PC-9 (cell line): Measurements from ENCODE around the gene JDP2. TPM values are rescaled to one million over a fixed set of nuclear protein-coding genes. Genes with fewer than 3 reads are reported as not detected.

Experiments
- BruUV-seq: library from RNA; stranded (reverse); fragments of 400-500 nt; replicated peaks from 2 replicates; lab custom pipeline; 2021; lab: Mats Ljungman, UMichigan
- CTCF ChIA-PET: fragments of 300-600 bp; sonication (Branson Sonifier 250); formaldehyde crosslinking; loops from one replicate; lab custom pipeline; 2022; ENCODE audit warnings: antibody characterized with exemption; lab: Charles Lee
- POLR2A ChIA-PET: fragments of 300-600 bp; sonication (Branson Sonifier 250); formaldehyde crosslinking; loops from one replicate; lab custom pipeline; 2022; ENCODE audit warnings: antibody characterized with exemption; ENCODE audit not compliant: unreplicated experiment; lab: Charles Lee
- DNase-seq, 2 experiments: peaks; one replicate each; pipeline versions ENCODE4 v3.0.0 to v3.0.0-alpha.2; 2015 to 2022; ENCODE audit warnings: mixed read lengths in 1 of 2
- H2AFZ ChIP-seq: fragments of 200-600 bp; sonication (generic); 2 replicates; pipeline ENCODE4 v1.8.1; 2017; ENCODE audit warnings: antibody characterized with exemption
- H3F3A ChIP-seq: fragments of 200-600 bp; sonication (generic); 2 replicates; pipeline ENCODE4 v1.8.1; 2017; ENCODE audit warnings: antibody characterized with exemption, mild to moderate bottlenecking, low read depth; ENCODE audit not compliant: insufficient read depth
- H3K27ac ChIP-seq: fragments of 200-600 bp; sonication (generic); 2 replicates; pipeline ENCODE4 v1.6.1; 2016; ENCODE audit warnings: mixed run types
- H3K27me3 ChIP-seq: fragments of 200-600 bp; sonication (generic); 2 replicates; pipeline ENCODE4 v1.6.1; 2016; ENCODE audit warnings: low read depth, mixed run types; ENCODE audit not compliant: insufficient read depth
- H3K36me3 ChIP-seq: fragments of 200-600 bp; sonication (generic); 2 replicates; pipeline ENCODE4 v1.6.1; 2016; ENCODE audit warnings: low read depth, mixed run types
- H3K4me1 ChIP-seq: fragments of 200-600 bp; sonication (generic); replicated peaks from 2 replicates; pipeline ENCODE4 v1.6.1; 2016; ENCODE audit warnings: mixed run types; ENCODE audit not compliant: insufficient read depth
- H3K4me2 ChIP-seq: fragments of 200-600 bp; sonication (generic); 2 replicates; pipeline ENCODE4 v1.6.1; 2017; ENCODE audit warnings: mixed run types
- H3K4me3 ChIP-seq: fragments of 200-600 bp; sonication (generic); 2 replicates; pipeline ENCODE4 v1.6.1; 2016; ENCODE audit warnings: mixed run types
- H3K79me2 ChIP-seq: fragments of 200-600 bp; sonication (generic); 2 replicates; pipeline ENCODE4 v1.6.1; 2017; ENCODE audit warnings: low read depth, mixed run types
- H3K9me2 ChIP-seq: fragments of 200-600 bp; sonication (generic); 2 replicates; pipeline ENCODE4 v1.8.1; 2017; ENCODE audit warnings: mild to moderate bottlenecking; ENCODE audit not compliant: insufficient read depth
- H3K9me3 ChIP-seq: fragments of 200-600 bp; sonication (generic); 2 replicates; pipeline ENCODE4 v1.8.1; 2016; ENCODE audit warnings: low read depth; ENCODE audit not compliant: insufficient read depth
- H4K20me1 ChIP-seq: fragments of 200-600 bp; sonication (generic); 2 replicates; pipeline ENCODE4 v1.8.1; 2017; ENCODE audit not compliant: insufficient read depth
- EZH2 ChIP-seq: fragments of 200-600 bp; sonication (generic); IDR thresholded peaks from 2 replicates; pipeline ENCODE4 v1.8.0; 2017; ENCODE audit warnings: antibody characterized with exemption, low read depth
- intact Hi-C: fragments of 100-400 bp; cut with micrococcal nuclease; formaldehyde crosslinking; loops from one replicate; pipeline ENCODE4 v1.10.0; 2022; ENCODE audit not compliant: unreplicated experiment
- total RNA-seq: library from RNA; stranded (reverse); gene quantifications from 2 replicates; pipeline ENCODE4 v1.2.3, GENCODE V29; 2021
- TF ChIP-seq, protein P1 (sequence below): fragments of 200-600 bp; sonication (generic); conservative IDR thresholded peaks from 2 replicates; pipeline ENCODE4 v1.6.1; 2017; ENCODE audit warnings: mixed run types, antibody characterized with exemption, mild to moderate bottlenecking, moderate library complexity

Gene JDP2
- total RNA-seq, 1 experiment from 2014 or later, result 186 TPM

DNA sequence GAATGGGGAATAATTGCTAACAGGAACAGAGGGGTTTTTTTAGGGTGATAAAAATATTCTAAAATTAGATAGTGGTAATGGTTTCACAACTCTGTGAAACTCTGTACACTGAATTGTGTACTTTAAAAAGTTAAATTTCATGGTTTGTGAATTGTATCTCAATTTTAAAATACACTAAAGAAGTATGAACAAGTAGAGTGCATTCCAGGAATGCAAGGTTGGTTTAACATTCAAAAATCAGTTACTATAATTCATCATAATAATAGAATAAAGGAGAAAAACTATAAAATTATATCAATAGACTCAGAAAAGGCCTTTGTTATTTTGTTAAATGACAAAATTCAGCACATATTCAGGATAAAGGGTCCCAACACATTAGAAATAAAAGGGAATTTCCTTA lies 83.4 kb downstream of the JDP2 start:
- H3K4me2 ChIP-seq, result no peak overlapping the region
- no peaks in the 10 kb centered on the region for H3K9me2 ChIP-seq
- H3K4me3 ChIP-seq, result no peak overlapping the region
- BruUV-seq, result no TSS peak
- no peak for TF ChIP-seq EZH2
- TF ChIP-seq, protein P1, sequence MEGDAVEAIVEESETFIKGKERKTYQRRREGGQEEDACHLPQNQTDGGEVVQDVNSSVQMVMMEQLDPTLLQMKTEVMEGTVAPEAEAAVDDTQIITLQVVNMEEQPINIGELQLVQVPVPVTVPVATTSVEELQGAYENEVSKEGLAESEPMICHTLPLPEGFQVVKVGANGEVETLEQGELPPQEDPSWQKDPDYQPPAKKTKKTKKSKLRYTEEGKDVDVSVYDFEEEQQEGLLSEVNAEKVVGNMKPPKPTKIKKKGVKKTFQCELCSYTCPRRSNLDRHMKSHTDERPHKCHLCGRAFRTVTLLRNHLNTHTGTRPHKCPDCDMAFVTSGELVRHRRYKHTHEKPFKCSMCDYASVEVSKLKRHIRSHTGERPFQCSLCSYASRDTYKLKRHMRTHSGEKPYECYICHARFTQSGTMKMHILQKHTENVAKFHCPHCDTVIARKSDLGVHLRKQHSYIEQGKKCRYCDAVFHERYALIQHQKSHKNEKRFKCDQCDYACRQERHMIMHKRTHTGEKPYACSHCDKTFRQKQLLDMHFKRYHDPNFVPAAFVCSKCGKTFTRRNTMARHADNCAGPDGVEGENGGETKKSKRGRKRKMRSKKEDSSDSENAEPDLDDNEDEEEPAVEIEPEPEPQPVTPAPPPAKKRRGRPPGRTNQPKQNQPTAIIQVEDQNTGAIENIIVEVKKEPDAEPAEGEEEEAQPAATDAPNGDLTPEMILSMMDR, result no peak
- H3K27ac ChIP-seq, result no peak overlapping the region
- no peaks in the 10 kb centered on the region for H3K27me3 ChIP-seq
- H3F3A ChIP-seq, result no peaks in the 10 kb centered on the region
- no peaks in the 10 kb centered on the region for H3K4me1 ChIP-seq
- no peak overlapping the region for H2AFZ ChIP-seq
- POLR2A ChIA-PET, result no interaction called here
- no peaks in the 10 kb centered on the region for H4K20me1 ChIP-seq
- H3K9me3 ChIP-seq, result peaks cover 30% of the 10 kb centered on the region; the same call in 1 of the 2 replicates
- no peak for DNase-seq
- no peaks in the 10 kb centered on the region for H3K79me2 ChIP-seq
- intact Hi-C loops, result no loop called here
- CTCF ChIA-PET, result interaction anchor here (1.1 kb wide), 1 partner anchor 50 kb away, joined by 3 read pairs; no protein-coding TSS in a partner anchor
- no peaks in the 10 kb centered on the region for H3K36me3 ChIP-seq

DNA sequence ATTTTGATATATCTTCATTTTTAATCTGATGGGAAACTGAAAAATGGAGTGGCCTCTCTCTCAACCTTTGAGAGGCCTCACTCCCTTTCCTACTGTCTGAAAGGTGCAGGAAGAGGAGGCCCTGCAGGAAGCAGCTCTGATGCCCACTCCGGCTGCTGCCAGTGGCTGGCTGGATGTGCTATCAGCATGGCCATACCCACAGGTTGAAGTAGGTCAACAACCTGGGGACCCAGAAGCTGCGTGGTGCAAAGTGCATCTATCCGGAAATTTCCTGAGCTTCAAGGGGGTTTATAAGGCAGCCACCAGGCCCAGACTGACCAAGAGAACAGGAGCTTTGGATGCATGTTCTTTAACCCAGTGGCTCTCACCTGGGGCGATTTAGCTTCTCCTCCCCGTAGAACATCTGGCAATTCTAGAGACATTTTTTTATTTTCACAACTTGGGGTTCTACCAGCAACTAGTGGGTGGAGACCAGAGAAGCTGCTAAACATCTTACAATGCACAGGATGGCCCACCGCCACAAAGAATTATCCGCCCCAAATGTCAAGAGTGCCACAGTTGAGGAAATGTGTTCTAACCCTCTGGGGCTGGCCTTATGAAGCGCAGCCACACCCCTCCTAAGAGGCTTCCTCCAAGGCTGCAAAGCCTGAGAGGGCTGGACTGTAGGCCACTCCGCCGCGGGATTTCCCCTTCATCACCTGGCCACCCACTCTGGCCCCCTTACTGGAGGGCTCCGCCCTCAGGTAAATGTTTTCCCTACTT lies 86.3 kb downstream of the JDP2 start:
- no peak for DNase-seq
- H3K27ac ChIP-seq, result no peak overlapping the region
- no peaks in the 10 kb centered on the region for H3K79me2 ChIP-seq
- peaks cover 8% of the 10 kb centered on the region; the same call in 1 of the 2 replicates for H3F3A ChIP-seq
- H2AFZ ChIP-seq, result no peak overlapping the region
- intact Hi-C loops, result no loop called here
- BruUV-seq, result no TSS peak
- ChIA-PET POLR2A (no interaction called here), CTCF (interaction anchor here (0.6 to 0.8 kb wide), 2 partner anchors 17 to 193 kb away, joined by 3 read pairs; no protein-coding TSS in a partner anchor)
- no peak overlapping the region for H3K4me3 ChIP-seq
- H3K9me3 ChIP-seq, result peaks cover 18% of the 10 kb centered on the region; the same call in 1 of the 2 replicates
- no peak overlapping the region for H3K4me2 ChIP-seq
- H3K27me3 ChIP-seq, result no peaks in the 10 kb centered on the region
- peaks cover 5% of the 10 kb centered on the region; the same call in 1 of the 2 replicates for H3K4me1 ChIP-seq
- no peaks in the 10 kb centered on the region for H4K20me1 ChIP-seq
- H3K36me3 ChIP-seq, result no peaks in the 10 kb centered on the region
- no peak for TF ChIP-seq EZH2
- TF ChIP-seq, protein P1, result no peak
- no peaks in the 10 kb centered on the region for H3K9me2 ChIP-seq

DNA sequence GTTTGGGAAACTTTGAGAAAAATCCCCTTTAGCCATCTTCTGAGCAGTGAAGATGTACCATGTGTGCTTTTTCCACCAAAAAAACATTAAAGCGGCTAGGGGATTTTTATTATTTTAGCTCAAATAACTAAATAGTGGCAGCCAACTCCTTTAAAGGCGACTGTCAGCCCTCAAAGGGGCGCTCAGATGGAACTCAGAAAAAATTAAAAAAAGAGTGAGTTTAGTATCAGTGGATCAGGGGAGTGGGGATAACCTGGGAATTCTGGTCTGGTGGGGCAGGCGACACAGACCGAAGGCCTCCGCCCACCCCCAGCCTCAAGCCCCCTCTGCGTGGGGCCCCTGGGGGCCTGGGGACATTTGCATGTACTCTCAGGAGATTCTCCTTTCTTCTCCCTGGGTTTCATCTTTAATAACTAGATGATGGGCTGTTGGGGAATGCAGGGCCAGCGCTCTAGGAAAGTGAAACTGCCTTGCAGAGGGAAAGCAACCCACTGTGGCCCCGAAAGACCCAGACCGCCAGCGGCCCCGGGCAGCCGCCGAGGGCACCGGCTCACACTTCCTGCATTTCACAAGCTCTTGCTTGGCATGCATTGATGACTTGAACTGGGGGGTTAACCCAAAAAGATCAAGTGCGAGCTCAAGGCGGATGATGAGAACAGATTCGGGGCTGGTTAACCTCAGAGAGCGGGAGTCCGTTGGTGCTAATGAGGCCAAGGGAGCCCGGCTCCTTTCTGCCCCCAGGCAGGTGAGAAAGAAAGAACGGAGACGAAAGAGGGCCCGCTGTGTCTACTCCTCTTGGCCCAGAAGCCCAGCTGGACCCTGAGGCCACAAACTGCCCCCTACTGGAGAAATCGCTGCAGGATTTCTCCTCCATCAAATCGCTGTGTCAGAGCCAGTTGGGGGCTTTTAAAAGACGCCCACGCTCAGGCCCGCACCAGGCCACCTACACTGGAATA lies 87.1 kb downstream of the JDP2 start:
- Histone ChIP-seq H3K4me1 (peaks cover 14% of the 10 kb centered on the region), H3K4me2 (no peak overlapping the region), H3K9me2 (no peaks in the 10 kb centered on the region), H3K36me3 (no peaks in the 10 kb centered on the region), H3K4me3 (no peak overlapping the region), H3K9me3 (peaks cover 14% of the 10 kb centered on the region; the same call in 1 of the 2 replicates), H3K27me3 (no peaks in the 10 kb centered on the region), H3F3A (peaks cover 13% of the 10 kb centered on the region; the same call in 1 of the 2 replicates), H3K27ac (no peak overlapping the region), H4K20me1 (no peaks in the 10 kb centered on the region), H3K79me2 (no peaks in the 10 kb centered on the region), H2AFZ (no peak overlapping the region)
- TF ChIP-seq, protein P1, result no peak; the same call in 1 of the 2 replicates
- TF ChIP-seq EZH2, result no peak
- ChIA-PET CTCF (interaction anchor here (0.6 to 0.9 kb wide), 3 partner anchors 16 to 194 kb away, joined by 3 to 6 read pairs (median 3); no protein-coding TSS in a partner anchor), POLR2A (interaction anchor here (0.5 to 0.6 kb wide), 2 partner anchors 26 to 145 kb away, joined by 3 to 4 read pairs; no protein-coding TSS in a partner anchor)
- DNase-seq, result peak in 1 of 2 experiments; percentile 59
- BruUV-seq, result no TSS peak
- intact Hi-C loops, result no loop called here
